SK-MEL-5 (cell line): Measurements from ENCODE around the gene REN. TPM values are rescaled to one million over a fixed set of nuclear protein-coding genes. Genes with fewer than 3 reads are reported as not detected.

Experiments
- DNase-seq: peaks from one replicate; pipeline ENCODE4 v3.0.0-alpha.2; 2016; ENCODE audit warnings: low read depth, low spot score
- in situ Hi-C: cut with HindIII; loops from 2 replicates; pipeline ENCODE4 v1.10.0; 2016; ENCODE audit warnings: low sequenced_read_pairs, high pct_unique_total_duplicates, low pct_unique_long_range_greater_than_20kb
- total RNA-seq: library from RNA; depleted of rRNA; stranded (reverse); fragments of >200 nt; shearing (Covaris generic); gene quantifications from 2 replicates; pipeline ENCODE4 v1.2.3, GENCODE V29; 2014

Gene REN
- total RNA-seq, 1 experiment from 2014 or later, result not detected

DNA sequence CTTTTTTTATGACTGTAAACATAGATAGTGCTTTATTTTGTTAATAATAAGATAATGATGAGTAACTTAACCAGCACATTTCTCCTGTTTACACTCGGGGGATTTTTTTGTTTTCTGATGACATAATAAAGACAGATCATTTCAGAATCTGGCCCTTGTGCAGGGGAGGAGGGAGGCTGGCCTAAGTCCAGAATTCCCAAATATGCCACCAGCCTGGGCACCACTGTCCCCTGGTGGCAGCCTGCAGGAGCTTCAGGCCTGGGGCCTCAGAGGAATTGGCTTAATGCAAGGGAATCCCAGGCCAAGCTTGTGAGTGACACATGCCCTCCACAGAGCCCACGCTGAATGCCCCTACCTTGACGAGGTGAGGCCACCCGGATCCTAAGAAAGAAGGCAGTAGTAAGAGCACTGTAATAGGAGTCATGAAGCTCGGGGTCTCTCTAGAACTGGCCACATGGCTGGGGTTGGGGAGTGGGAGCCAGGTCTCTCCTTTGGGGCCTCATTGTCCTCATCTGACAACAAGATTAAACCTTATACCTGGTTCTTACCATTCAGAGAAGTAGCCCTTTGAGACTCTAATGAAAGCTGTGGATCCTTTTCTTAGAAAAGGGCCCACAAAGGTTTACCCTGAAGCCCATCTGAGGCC lies 38.4 kb downstream of the REN start:
- peak; percentile 80 for DNase-seq
- in situ Hi-C loops, result no loop called here

GRCh38 chr1:204126956-204127355 lies 39.2 kb downstream of the REN start:
- no peak for DNase-seq
- in situ Hi-C loops, result no loop called here

GRCh38 chr1:204126386-204126785 lies 39.8 kb downstream of the REN start:
- no peak for DNase-seq
- in situ Hi-C loops, result no loop called here

- in situ Hi-C loops, result no loop called here
- DNase-seq, result no peak
Observed at GRCh38 chr1:204125759-204126351, 40.3 kb downstream of the REN start.

- DNase-seq, result no peak
- in situ Hi-C loops, result no loop called here
Observed at GRCh38 chr1:204124639-204125038, 41.5 kb downstream of the REN start.

- peak; percentile 58 for DNase-seq
- in situ Hi-C loops, result no loop called here
Observed at GRCh38 chr1:204123376-204123775, 42.8 kb downstream of the REN start.

GRCh38 chr1:204121840-204122555 lies 44.1 kb downstream of the REN start:
- in situ Hi-C loops, result no loop called here

DNA sequence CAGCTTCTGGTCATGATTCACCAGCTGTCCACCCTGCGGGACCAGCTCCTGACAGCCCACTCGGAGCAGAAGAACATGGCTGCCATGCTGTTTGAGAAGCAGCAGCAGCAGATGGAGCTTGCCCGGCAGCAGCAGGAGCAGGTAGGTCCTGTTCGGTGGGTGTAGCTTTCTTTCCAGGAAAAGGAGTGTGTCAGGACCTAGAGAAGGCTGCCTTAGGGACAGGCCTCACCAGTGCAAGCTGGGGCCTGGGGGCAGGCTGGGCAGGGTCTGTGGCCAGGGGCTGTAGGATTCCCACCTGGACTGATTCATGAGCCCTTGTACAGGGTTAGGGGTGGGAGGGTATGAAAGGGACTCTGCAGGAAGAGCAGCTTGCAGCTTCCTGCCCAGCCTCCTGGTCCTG lies 49.6 kb downstream of the REN start:
- in situ Hi-C loops, result no loop called here
- no peak for DNase-seq

More at GRCh38 chr1:204121840-204122555, 44.1 kb downstream of the REN start:
- no peak for DNase-seq

DNA sequence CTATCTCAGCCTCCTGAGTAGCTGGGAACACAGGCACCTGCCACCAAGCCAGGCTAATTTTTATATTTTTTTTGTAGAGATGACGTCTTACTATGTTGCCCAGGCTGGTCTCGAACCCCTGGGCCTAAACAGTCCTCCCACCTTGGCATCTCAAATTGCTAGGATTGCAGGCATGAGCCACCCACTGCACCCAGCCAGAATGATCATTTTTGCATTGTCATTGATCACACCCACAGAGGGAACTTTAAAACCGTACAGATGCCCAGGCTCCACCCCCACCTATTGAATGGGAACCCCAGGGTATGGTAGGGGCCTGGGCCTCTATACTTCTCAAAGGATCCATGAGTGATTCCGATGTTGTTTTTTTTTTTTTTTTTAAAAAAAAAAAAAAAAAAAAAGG lies 51.0 kb downstream of the REN start:
- in situ Hi-C loops, result no loop called here
- peak; percentile 22 for DNase-seq

DNA sequence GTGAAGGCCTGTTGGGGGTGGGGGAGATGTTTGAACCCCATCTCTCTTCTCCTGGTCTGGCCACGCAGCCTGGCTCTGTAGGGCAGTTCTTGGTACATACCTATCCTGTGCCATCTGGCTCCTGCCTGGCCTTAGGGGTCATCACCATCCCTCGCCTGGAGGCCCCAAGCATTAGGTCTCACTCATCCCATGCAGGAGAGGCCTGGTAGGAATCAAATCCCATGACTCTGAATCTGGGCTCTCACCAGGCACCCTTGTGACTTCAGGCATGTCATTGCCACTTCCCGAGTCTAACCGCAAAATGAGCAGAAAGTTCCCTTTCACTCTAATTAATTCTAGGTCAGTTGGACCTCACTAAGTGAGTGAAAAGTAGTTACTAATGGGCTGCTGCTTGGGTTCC lies 51.5 kb downstream of the REN start:
- in situ Hi-C loops, result no loop called here
- DNase-seq, result peak; percentile 90

- no peak for DNase-seq
- in situ Hi-C loops, result no loop called here
Observed at GRCh38 chr1:204113896-204114295, 52.2 kb downstream of the REN start.

GRCh38 chr1:204112876-204113730 lies 53.0 kb downstream of the REN start:
- in situ Hi-C loops, result no loop called here
- peak; percentile 29 for DNase-seq

DNA sequence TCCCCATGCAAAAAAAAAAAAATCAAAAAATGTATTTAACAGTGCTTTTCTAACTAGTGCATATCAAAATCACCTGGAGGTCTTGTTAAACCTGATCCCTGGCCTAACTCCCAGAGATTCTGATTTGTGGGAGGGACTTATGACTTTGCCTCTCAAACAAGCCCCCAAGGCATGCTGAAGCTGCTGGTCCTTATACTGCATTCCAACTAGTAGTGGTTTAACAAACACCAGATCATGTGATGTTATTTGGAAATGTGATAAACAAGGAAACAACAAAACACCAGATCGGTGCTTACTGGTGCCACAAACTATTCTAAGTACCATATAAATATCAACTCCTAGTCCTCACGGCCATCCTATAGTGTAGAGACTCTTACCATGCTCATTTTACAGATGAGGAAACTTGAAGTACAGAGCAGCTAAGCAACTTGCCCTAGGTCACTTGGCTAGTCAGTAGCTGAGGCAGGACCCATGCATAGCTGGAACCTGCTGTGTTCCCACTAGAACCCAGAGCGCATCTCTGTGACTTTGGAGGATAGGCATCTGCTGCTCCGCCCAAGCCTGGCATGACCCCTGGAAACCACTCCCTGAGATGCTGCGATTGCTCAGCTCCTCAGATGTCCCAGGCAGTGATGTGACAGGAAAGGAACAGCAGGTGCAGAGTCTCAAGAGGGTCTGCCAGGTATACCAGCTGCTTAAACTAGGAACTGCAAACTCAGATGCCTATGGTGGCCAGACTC lies 55.1 kb downstream of the REN start:
- in situ Hi-C loops, result no loop called here

GRCh38 chr1:204108312-204109141 lies 57.6 kb downstream of the REN start:
- in situ Hi-C loops, result no loop called here
- no peak for DNase-seq

More for the DNA sequence above, 55.1 kb downstream of the REN start:
- no peak for DNase-seq

DNA sequence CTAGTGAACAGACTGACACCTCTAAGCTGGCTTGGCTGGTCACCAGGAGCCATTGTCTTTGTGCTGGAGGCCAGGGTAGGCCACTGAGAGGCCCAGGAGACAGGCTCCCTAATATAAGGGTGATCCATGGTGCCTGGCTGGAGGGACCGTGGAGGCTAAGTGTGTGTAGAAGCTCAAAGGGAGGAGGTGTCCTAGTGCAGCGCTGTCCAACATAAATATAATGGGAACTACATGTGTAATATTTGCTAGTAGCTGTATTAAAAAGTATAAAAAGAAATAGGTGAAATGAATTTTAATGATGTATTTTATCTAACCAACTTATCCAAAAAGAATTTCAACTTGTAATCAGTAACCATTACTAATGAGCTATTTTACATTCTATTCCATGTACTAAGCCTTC lies 58.2 kb downstream of the REN start:
- DNase-seq, result no peak
- in situ Hi-C loops, result no loop called here

DNA sequence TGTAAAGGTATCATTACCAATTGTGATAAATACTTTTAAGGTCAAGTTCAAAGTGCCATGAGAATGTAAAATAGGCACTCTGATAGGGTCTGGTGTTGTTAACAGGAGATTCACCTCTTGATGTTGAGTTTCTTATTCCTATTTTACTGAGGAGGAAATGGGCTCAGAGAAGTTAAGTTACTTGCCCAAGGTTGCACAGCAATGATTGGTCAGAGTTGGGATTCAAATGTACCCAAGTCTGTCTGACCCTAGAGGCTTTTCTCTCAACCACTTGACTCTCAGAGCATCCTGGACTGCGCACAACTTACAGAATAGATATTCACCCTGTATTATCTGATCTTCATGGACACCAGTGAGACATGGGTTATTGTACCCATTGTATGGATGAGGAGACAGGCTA lies 59.3 kb downstream of the REN start:
- no peak for DNase-seq
- in situ Hi-C loops, result no loop called here

DNA sequence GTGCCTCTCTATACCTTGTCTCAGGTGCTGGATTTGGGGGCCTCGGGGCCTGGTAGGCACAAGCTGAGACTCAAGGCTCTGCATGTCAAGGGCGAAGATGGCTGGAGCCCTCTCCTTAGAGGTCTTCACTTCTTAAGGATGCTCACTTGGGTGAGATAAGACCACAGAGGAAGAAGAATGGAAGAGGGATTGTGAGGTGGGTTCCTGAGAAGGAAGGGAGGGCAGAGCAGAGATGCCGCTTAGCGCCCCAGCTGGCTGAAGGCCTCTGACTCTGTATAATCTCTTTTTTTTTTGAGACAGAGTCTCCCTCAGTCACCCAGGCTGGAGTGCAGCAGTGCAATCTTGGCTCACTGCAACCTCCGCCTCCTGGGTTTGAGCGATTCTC lies 61.0 kb downstream of the REN start:
- in situ Hi-C loops, result no loop called here
- no peak for DNase-seq
